HUES6 (cell line): Measurements from ENCODE around the gene SEC23A.
"Not testable (repeated sequence)": the region's sequence is repeated elsewhere in the genome, so short reads cannot be mapped to it uniquely, and the experiment has no call there.

Experiments
- H3K27ac ChIP-seq: 2 replicates; pipeline ENCODE4 v1.7.0; 2013; ENCODE audit warnings: low read depth, mild to moderate bottlenecking, low read length, inconsistent platforms
- H3K27me3 ChIP-seq: 2 replicates; pipeline ENCODE4 v1.6.1; 2013; ENCODE audit warnings: low read length; ENCODE audit not compliant: control insufficient read depth, insufficient read depth
- H3K36me3 ChIP-seq: 2 replicates; pipeline ENCODE4 v1.6.1; 2013; ENCODE audit warnings: low read length; ENCODE audit not compliant: control insufficient read depth, insufficient read depth
- H3K4me1 ChIP-seq: 2 replicates; pipeline ENCODE4 v1.6.1; 2013; ENCODE audit warnings: low read length; ENCODE audit not compliant: control insufficient read depth, insufficient read depth
- H3K4me3 ChIP-seq: 2 replicates; pipeline ENCODE4 v1.5.1; 2013; ENCODE audit warnings: low read depth, low read length
- H3K9ac ChIP-seq: one replicate; pipeline ENCODE4 v1.6.1; 2013; ENCODE audit warnings: mild to moderate bottlenecking, low read length
- H3K9me3 ChIP-seq: 2 replicates; pipeline ENCODE4 v1.6.1; 2013; ENCODE audit warnings: low read depth, low read length; ENCODE audit not compliant: control insufficient read depth, insufficient read depth

The SEC23A gene

GRCh38 chr14:39028620-39029019 is 74.4 kb downstream of the SEC23A start:
- Histone ChIP-seq H3K36me3 (peaks cover 46% of the 10 kb centered on the region), H3K4me3 (no peak overlapping the region), H3K9me3 (no peaks in the 10 kb centered on the region), H3K27me3 (no peaks in the 10 kb centered on the region), H3K9ac (no peak overlapping the region), H3K27ac (no peak overlapping the region), H3K4me1 (no peaks in the 10 kb centered on the region)

GRCh38 chr14:39025810-39026627 is 77.0 kb downstream of the SEC23A start:
- no peaks in the 10 kb centered on the region for H3K27me3 ChIP-seq
- no peaks in the 10 kb centered on the region for H3K9me3 ChIP-seq
- no peak overlapping the region for H3K9ac ChIP-seq
- H3K4me1 ChIP-seq = no peaks in the 10 kb centered on the region
- no peak overlapping the region for H3K27ac ChIP-seq
- H3K36me3 ChIP-seq = peaks cover 22% of the 10 kb centered on the region
- H3K4me3 ChIP-seq = no peak overlapping the region

GRCh38 chr14:39025250-39025809 is 77.7 kb downstream of the SEC23A start:
- Histone ChIP-seq H3K27me3 (no peaks in the 10 kb centered on the region), H3K9me3 (no peaks in the 10 kb centered on the region), H3K9ac (no peak overlapping the region), H3K4me1 (no peaks in the 10 kb centered on the region), H3K27ac (no peak overlapping the region), H3K4me3 (no peak overlapping the region), H3K36me3 (peaks cover 15% of the 10 kb centered on the region)

GRCh38 chr14:39023939-39024871 is 78.8 kb downstream of the SEC23A start:
- no peak overlapping the region for H3K4me3 ChIP-seq
- H3K27ac ChIP-seq = no peak overlapping the region
- H3K36me3 ChIP-seq = peaks cover 4% of the 10 kb centered on the region; the same call in 1 of the 2 replicates
- no peaks in the 10 kb centered on the region for H3K9me3 ChIP-seq
- no peaks in the 10 kb centered on the region for H3K27me3 ChIP-seq
- H3K9ac ChIP-seq = no peak overlapping the region
- no peaks in the 10 kb centered on the region for H3K4me1 ChIP-seq

GRCh38 chr14:39017096-39018016 is 85.7 kb downstream of the SEC23A start:
- Histone ChIP-seq H3K9ac (peak overlapping the region; percentile 77), H3K4me3 (peak overlapping the region; percentile 81)
- not testable (repeated sequence) for H3K27me3 ChIP-seq, H3K4me1 ChIP-seq, H3K9me3 ChIP-seq, H3K36me3 ChIP-seq, H3K27ac ChIP-seq

DNA sequence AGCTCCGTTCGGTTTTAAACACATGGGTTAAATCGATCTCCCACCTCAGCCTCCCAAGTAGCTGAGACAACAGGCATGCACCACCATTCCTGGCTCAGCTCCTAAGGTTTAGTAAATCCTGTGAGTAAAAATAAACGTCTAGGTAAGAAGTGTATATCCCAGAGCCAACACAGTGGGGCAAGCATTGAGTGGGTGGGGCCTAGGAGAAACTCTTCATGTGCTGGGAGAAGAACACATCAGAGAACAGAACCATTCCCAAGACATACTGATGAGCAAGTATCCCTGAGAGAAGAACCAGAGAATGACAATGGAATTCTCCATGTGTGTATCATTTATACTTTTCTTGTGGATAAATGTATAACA is 86.3 kb downstream of the SEC23A start:
- Histone ChIP-seq H3K9ac (peak overlapping the region; percentile 77), H3K27ac (no peak overlapping the region), H3K36me3 (no peaks in the 10 kb centered on the region), H3K9me3 (no peaks in the 10 kb centered on the region), H3K4me3 (peak overlapping the region; percentile 81), H3K27me3 (no peaks in the 10 kb centered on the region), H3K4me1 (peaks cover 4% of the 10 kb centered on the region)

- no peaks in the 10 kb centered on the region for H3K9me3 ChIP-seq
- peaks cover 4% of the 10 kb centered on the region for H3K4me1 ChIP-seq
- H3K4me3 ChIP-seq = no peak overlapping the region
- no peaks in the 10 kb centered on the region for H3K27me3 ChIP-seq
- H3K36me3 ChIP-seq = no peaks in the 10 kb centered on the region
- no peak overlapping the region for H3K9ac ChIP-seq
- no peak overlapping the region for H3K27ac ChIP-seq
Measured at GRCh38 chr14:39015964-39016577, 87.0 kb downstream of the SEC23A start.

DNA sequence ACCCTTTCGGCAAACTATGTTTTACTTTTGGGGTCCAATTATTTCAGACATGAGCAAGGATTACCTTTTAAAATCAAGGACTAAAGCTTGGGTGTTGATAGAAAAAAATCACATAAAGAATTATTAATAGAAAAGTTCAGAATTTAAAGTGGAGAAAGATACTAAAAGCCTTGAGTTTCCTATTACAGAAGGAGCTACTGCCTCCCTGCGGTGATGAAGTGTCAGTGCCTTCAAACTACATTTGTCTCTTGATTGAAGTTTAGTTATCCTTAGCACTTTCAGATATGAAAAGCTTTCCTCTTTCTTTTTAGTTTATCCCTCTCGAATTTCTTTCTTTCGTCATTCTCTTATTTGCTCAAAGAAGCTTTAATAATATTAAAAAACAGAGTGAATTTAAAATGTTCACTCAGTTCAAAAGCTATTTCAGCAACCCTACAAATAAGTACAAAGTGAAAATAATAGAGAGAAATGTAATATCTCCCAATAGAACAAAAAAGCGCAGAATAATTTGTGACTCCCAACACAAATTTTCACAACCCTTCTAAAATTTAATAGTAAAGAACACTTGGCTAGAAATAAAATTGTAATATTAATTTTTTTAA is 87.6 kb downstream of the SEC23A start:
- no peak overlapping the region for H3K9ac ChIP-seq
- no peak overlapping the region for H3K27ac ChIP-seq
- peaks cover 4% of the 10 kb centered on the region for H3K4me1 ChIP-seq
- H3K9me3 ChIP-seq = no peaks in the 10 kb centered on the region
- H3K27me3 ChIP-seq = no peaks in the 10 kb centered on the region
- no peaks in the 10 kb centered on the region for H3K36me3 ChIP-seq
- no peak overlapping the region for H3K4me3 ChIP-seq

DNA sequence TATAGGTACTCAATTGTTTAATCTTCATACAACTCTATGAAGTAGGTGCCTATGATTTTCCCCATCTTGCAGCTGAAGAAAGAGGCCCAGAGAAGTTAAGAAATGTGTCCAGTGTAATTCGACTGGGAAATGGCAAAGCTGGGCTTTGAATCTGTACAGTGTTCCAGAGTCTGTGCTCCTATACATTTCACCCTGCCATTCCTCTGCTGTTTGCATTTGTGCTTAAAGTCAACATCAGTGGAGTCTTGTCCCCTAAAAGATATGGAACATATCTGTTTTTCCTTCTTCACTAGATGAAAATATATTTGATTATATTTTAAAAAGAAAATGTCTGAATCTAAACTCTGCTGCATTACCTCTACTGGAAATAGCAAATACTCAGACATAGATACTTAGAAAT is 88.6 kb downstream of the SEC23A start:
- no peaks in the 10 kb centered on the region for H3K27me3 ChIP-seq
- no peak overlapping the region for H3K27ac ChIP-seq
- H3K4me1 ChIP-seq = peaks cover 4% of the 10 kb centered on the region
- no peak overlapping the region for H3K4me3 ChIP-seq
- H3K36me3 ChIP-seq = no peaks in the 10 kb centered on the region
- no peaks in the 10 kb centered on the region for H3K9me3 ChIP-seq
- no peak overlapping the region for H3K9ac ChIP-seq

DNA sequence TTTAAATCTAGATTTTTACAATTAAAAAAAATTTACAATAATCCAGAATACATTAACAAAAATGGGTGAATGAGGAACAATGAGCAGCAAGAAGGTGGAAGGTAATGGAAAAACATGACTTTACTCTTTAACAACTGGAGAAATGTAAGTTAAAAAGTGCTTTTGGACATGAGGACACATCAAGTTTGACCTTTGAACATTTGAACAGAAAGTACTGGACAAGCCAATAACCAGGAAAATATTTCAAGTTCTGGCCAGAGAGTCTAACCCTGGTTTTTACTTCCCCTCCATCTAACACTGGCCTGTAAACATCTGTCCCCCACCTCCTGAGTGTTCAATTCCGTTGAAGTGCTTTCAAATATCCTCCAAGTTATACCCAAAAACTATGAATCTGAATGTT is 94.1 kb downstream of the SEC23A start:
- not testable (repeated sequence) for H3K36me3 ChIP-seq, H3K27ac ChIP-seq, H3K9ac ChIP-seq, H3K4me1 ChIP-seq, H3K4me3 ChIP-seq, H3K27me3 ChIP-seq, H3K9me3 ChIP-seq
